GM18526 (cell line): ENCODE results near the gene MMP21.

ENCODE experiments used
- POLR2A ChIP-seq: IDR thresholded peaks from 3 replicates; pipeline ENCODE4 v1.6.1; 2011; ENCODE audit not compliant: insufficient read length; ENCODE audit errors: extremely low read depth

The MMP21 gene

DNA sequence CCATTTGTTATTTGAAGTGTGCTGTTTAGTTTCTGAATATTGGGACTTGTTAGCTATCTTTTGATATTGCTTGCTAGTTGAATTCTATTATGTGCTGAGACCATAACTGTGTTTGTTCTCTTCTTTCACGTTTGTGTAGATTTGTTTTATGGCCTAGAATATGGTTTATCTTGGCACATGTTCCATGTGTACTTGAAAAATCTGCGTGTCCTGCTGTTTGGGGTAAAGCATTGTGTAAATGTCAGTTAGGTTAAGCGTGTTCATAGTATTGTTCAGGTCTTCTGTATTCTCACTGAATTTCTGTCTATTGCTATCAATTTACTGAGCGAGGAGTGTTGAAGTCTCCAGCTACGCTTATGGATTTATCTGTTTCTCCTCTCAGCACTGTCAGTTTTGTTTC is 19.4 kb downstream of the MMP21 start:
- TF ChIP-seq POLR2A: no peak

- no peak for TF ChIP-seq POLR2A
Measured at GRCh38 chr10:125747417-125747816, 28.2 kb downstream of the MMP21 start.

GRCh38 chr10:125744909-125745308 is 30.7 kb downstream of the MMP21 start:
- no peak for TF ChIP-seq POLR2A

GRCh38 chr10:125742465-125742864 is 33.2 kb downstream of the MMP21 start:
- TF ChIP-seq POLR2A: no peak

DNA sequence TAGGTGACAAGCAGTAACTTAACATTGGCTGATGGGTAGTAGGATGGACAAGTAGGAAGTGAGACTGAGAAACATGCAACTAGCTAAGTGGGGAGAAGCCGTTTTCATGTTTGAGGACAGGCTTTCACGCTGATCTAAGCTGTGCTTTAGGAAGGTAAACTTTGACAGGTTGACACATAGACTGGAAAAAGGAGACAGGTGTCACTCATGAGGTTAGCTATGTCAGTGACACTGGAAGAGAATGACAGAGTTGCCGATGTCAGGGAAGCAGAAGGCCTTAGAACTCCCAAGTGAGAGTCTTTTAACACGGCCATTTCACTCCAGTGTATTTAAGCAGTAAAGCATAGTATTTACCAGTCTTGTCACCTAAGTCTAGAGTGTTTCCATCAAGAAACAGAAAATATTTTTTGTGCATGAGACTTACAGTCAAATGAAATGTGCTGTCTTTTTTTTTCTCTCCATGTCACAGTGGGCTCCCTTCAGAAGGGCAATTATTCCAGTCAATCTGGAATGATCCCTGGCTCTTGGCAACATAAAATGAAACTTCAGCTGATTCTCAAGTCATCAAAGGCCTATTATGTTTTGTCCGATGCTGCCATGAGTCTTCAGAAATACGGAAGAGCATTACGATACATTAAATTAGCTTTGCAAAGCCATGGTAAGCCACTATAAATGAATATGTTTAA is 35.5 kb downstream of the MMP21 start:
- TF ChIP-seq POLR2A: no peak

DNA sequence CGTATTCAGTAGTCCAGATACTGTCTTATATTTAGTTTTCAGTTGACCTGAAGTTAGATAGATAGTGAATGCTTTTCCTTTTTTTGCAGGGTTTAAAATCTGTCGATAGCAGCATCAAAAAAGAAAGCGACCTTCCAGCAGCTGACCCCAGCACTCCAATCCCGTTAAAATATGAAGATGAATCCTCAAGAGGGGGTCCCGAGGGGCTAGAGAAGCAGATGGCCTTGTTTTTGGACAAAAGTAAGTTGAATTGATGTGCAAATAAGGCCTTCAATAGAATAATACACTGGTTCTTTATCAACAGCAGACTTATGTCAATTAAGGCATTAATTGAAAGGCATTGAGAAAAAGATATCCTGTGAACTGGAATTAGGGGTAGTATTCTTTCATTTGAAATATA is 37.4 kb downstream of the MMP21 start:
- TF ChIP-seq POLR2A: no peak

DNA sequence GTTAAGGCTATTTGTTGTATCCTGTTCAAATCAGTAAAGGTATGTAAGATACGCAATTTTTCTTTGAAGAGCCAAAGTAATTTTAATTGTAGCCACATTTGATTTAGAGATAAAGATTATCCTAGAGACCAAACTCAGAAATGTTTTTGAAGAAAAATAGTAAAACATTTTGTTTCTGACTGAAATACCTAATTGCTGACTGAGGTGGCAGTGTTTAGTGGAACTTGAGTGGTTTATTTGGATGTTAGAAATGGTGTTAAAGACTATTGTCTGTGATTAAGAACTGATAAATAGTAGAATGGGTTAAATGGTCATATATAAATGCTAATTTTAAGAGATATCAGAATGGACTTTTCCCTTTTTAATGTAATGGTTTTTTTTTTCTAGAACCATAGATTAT is 40.8 kb downstream of the MMP21 start:
- TF ChIP-seq POLR2A: no peak

GRCh38 chr10:125734148-125734547 is 41.5 kb downstream of the MMP21 start:
- no peak for TF ChIP-seq POLR2A

- no peak for TF ChIP-seq POLR2A
Measured at GRCh38 chr10:125727436-125727835, 48.2 kb downstream of the MMP21 start.

GRCh38 chr10:125726914-125727313 is 48.7 kb downstream of the MMP21 start:
- TF ChIP-seq POLR2A: no peak

DNA sequence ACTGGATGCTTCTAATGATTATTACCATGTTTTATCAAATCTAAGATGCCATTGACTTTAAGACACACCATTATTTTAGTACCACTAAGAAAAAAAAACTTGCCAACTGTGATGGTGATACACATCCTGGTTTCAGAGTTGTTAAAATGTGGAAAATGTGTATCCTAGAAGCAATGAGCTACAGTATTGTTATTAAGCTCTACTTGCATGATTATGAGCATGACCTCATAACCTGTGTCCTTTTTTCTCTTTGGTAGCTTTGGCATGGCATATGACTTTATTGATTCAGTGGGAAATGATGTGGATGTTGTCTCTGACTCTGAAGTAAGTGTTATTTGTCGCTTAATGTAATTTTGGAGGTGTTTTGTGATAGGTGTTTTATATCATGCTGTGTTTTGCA is 52.8 kb downstream of the MMP21 start:
- no peak for TF ChIP-seq POLR2A

DNA sequence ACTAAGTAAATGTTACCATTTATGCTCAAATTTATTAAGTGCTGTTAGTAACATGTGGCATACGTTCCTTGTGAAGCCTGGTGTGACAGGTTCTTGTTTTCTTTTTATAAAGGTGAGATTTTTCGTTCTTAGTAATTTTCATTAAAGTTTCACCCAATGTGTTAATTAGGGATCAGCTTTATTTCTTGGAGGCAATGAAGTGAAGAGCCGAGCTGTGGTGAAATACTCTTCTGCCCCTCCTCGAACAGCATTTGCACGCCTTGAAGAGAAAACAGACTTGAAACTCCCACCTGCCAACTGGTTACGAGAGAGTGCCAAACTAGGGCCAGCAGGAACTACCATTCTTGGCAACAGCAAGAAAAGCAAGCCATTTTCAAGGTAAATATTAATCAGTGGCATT is 54.6 kb downstream of the MMP21 start:
- peak; percentile 23 for TF ChIP-seq POLR2A

DNA sequence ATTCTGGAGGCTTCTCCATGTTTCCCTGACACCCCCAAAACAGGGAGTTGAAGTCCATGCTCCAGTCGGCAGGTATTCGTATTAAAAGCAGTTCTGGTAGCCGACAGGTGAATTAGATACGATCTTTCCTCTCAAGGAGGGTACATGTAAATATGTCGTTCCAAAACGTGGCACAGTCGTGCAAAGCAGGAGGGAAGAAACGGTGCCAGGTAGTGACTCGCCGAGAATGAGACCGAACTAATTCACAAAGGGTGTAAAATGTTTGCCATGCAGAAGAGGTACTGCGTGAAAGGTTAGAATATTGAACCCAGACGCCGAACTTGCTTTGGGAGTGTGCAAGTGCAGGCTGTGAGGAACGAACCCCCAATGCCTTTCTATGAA is 55.6 kb downstream of the MMP21 start:
- no peak for TF ChIP-seq POLR2A

DNA sequence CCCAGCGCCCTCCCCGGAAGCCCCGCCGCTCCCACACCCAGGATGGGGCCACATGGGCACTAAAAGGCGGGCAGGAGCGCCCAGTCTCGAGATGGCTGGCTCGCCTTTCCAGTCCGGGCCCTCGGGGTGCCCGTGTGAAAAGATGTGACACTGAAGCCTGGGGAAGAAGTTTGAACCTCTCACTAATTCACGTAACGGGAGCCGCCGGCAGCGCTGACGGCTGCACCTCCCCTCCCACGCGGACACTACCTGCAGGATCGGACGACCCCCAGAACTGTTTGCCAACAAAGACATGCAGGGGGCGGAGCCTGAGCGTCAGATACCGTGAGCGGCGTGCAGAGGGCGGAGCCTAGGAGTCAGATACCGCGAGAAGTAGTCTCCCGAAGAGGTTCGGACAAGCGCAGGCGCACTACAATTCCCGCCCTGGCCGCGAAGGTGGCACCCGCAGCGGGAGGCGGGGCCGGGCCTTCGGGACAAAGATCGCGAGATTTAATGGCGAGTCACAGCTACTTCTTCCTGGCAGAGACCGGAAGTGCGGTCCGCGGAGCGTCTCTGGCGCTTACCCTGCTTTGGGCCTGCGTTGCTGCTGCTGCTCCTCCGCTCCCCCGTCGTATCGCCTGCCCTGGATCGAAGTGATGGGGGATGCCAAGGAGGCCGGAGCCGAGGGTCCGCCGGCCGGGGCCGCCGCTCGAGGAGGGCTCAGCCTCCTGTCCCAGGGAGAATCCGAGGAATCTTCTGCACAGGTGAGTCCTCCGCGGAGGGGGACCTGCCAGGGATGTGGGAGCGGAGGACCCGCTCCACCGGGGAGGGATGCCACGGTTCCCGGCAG is 56.2 kb downstream of the MMP21 start, which contains the start of gene EDRF1:
EDRF1 (plus strand) TSS at position 537 of the 829 bp plus-strand sequence; CDS start at position 636, 99 bp downstream.
- peak; percentile 97 for TF ChIP-seq POLR2A
